ENCODE data around the gene SLC1A3. TPM values are rescaled to one million over a fixed set of nuclear protein-coding genes. Genes with fewer than 3 reads are reported as not detected.

SLC1A3 gene
- total RNA-seq, 4 donors from 2014 or later, result 95.6 to 479 (median 173) TPM

GRCh38 chr5:36726317-36726716 lies 119.9 kb downstream of the SLC1A3 start:
- no peak for TF ChIP-seq CTCF (IDR thresholded peaks at IDR 0.05; ENCODE audit: low read depth)

GRCh38 chr5:36726767-36727166 lies 120.4 kb downstream of the SLC1A3 start:
- no peak for TF ChIP-seq CTCF (IDR thresholded peaks at IDR 0.05; ENCODE audit: low read depth)

- TF ChIP-seq CTCF (IDR thresholded peaks at IDR 0.05; ENCODE audit: low read depth), result no peak
Measured at GRCh38 chr5:36728697-36729543, 122.5 kb downstream of the SLC1A3 start.

GRCh38 chr5:36730537-36731216 lies 124.3 kb downstream of the SLC1A3 start:
- no peak for TF ChIP-seq CTCF (IDR thresholded peaks at IDR 0.05; ENCODE audit: low read depth)

GRCh38 chr5:36733183-36733582 lies 126.8 kb downstream of the SLC1A3 start:
- no peak for TF ChIP-seq CTCF (IDR thresholded peaks at IDR 0.05; ENCODE audit: low read depth)

GRCh38 chr5:36734422-36734821 lies 128.0 kb downstream of the SLC1A3 start:
- TF ChIP-seq CTCF (IDR thresholded peaks at IDR 0.05; ENCODE audit: low read depth), result no peak

GRCh38 chr5:36735891-36736290 lies 129.5 kb downstream of the SLC1A3 start:
- no peak for TF ChIP-seq CTCF (IDR thresholded peaks at IDR 0.05; ENCODE audit: low read depth)
